ENCODE data around the gene FMN2. TPM values are rescaled to one million over a fixed set of nuclear protein-coding genes. Genes with fewer than 3 reads are reported as not detected.

FMN2 gene
- total RNA-seq, 1 experiment from 2014 or later, result 4.6 TPM

- DNase-seq (no peak), ATAC-seq (no peak)
- H3K27me3 ChIP-seq (ENCODE audit: low read length), result no peaks in the 10 kb centered on the region
- no peaks in the 10 kb centered on the region for H3F3A ChIP-seq (ENCODE audit: low read length, unreplicated experiment)
- H3K4me2 ChIP-seq (ENCODE audit: low read length), result no peak overlapping the region
- no peaks in the 10 kb centered on the region for H3K36me3 ChIP-seq (ENCODE audit: low read depth, low read length)
- no peak for TF ChIP-seq CTCF (conservative IDR thresholded peaks at IDR 0.05; ENCODE audit: low read depth, low read length)
- no peak for TF ChIP-seq EZH2phosphoT487 (IDR thresholded peaks at IDR 0.05; ENCODE audit: borderline replicate concordance, low read length)
- no peak for TF ChIP-seq EZH2 (IDR thresholded peaks at IDR 0.05; ENCODE audit: low read length, unreplicated experiment)
- peaks cover 4% of the 10 kb centered on the region; the same call in 1 of the 2 replicates for H4K20me1 ChIP-seq (ENCODE audit: low read length)
- BruUV-seq (replicated peaks), result no TSS peak
- no peak overlapping the region for H2AFZ ChIP-seq (ENCODE audit: low read length)
- no peak overlapping the region for H3K4me3 ChIP-seq (ENCODE audit: low read length)
- no peaks in the 10 kb centered on the region for H3K79me2 ChIP-seq (ENCODE audit: low read length)
- ChIA-PET CTCF (no interaction called here), POLR2A (ENCODE audit: unreplicated experiment) (no interaction called here)
- no peaks in the 10 kb centered on the region for H3K9me2 ChIP-seq (replicated peaks; ENCODE audit: low read length)
- H3K9me3 ChIP-seq (ENCODE audit: low read length), result no peaks in the 10 kb centered on the region
- peaks cover 8% of the 10 kb centered on the region; the same call in 1 of the 2 replicates for H3K4me1 ChIP-seq (ENCODE audit: insufficient read depth, low read length)
- no peak overlapping the region for H3K27ac ChIP-seq (ENCODE audit: low read length)
- no peak overlapping the region for H3K9ac ChIP-seq (ENCODE audit: low read length)
- intact Hi-C loops (cut with micrococcal nuclease), result no loop called here
Observed at GRCh38 chr1:240188139-240188538, 96.5 kb downstream of the FMN2 start.

- Histone ChIP-seq H3K27ac (ENCODE audit: low read length) (no peak overlapping the region), H4K20me1 (ENCODE audit: low read length) (peaks cover 4% of the 10 kb centered on the region; the same call in 1 of the 2 replicates), H2AFZ (ENCODE audit: low read length) (no peak overlapping the region), H3K9me2 (replicated peaks; ENCODE audit: low read length) (no peaks in the 10 kb centered on the region), H3K4me3 (ENCODE audit: low read length) (no peak overlapping the region), H3K4me1 (ENCODE audit: insufficient read depth, low read length) (peaks cover 8% of the 10 kb centered on the region; the same call in 1 of the 2 replicates), H3F3A (ENCODE audit: low read length, unreplicated experiment) (no peaks in the 10 kb centered on the region), H3K9me3 (ENCODE audit: low read length) (no peaks in the 10 kb centered on the region), H3K79me2 (ENCODE audit: low read length) (no peaks in the 10 kb centered on the region), H3K9ac (ENCODE audit: low read length) (no peak overlapping the region), H3K27me3 (ENCODE audit: low read length) (no peaks in the 10 kb centered on the region), H3K36me3 (ENCODE audit: low read depth, low read length) (no peaks in the 10 kb centered on the region), H3K4me2 (ENCODE audit: low read length) (no peak overlapping the region)
- TF ChIP-seq CTCF (conservative IDR thresholded peaks at IDR 0.05; ENCODE audit: low read depth, low read length) (peak; percentile 96), EZH2 (IDR thresholded peaks at IDR 0.05; ENCODE audit: low read length, unreplicated experiment) (no peak), EZH2phosphoT487 (IDR thresholded peaks at IDR 0.05; ENCODE audit: borderline replicate concordance, low read length) (no peak)
- DNase-seq, result peak; percentile 84
- POLR2A ChIA-PET (ENCODE audit: unreplicated experiment), result no interaction called here
- CTCF ChIA-PET, result interaction anchor here (0.6 to 1.0 kb wide), 5 partner anchors 25 to 804 kb away, joined by 3 to 8 read pairs (median 4); no protein-coding TSS in a partner anchor
- BruUV-seq (replicated peaks), result no TSS peak
- intact Hi-C loops (cut with micrococcal nuclease), result loop anchor here (1.0 kb wide), 2 partner anchors 162 to 238 kb away; no protein-coding TSS in a partner anchor
- ATAC-seq, result peak; percentile 34
Observed at GRCh38 chr1:240189386-240189989, 97.8 kb downstream of the FMN2 start.

GRCh38 chr1:240190881-240191401 is 99.3 kb downstream of the FMN2 start:
- Histone ChIP-seq H3K9me3 (ENCODE audit: low read length) (no peaks in the 10 kb centered on the region), H3K4me2 (ENCODE audit: low read length) (no peak overlapping the region), H3K4me1 (ENCODE audit: insufficient read depth, low read length) (peaks cover 8% of the 10 kb centered on the region; the same call in 1 of the 2 replicates), H2AFZ (ENCODE audit: low read length) (no peak overlapping the region), H3F3A (ENCODE audit: low read length, unreplicated experiment) (no peaks in the 10 kb centered on the region), H3K27ac (ENCODE audit: low read length) (no peak overlapping the region), H3K27me3 (ENCODE audit: low read length) (no peaks in the 10 kb centered on the region), H4K20me1 (ENCODE audit: low read length) (peaks cover 4% of the 10 kb centered on the region; the same call in 1 of the 2 replicates), H3K9me2 (replicated peaks; ENCODE audit: low read length) (no peaks in the 10 kb centered on the region), H3K4me3 (ENCODE audit: low read length) (no peak overlapping the region), H3K9ac (ENCODE audit: low read length) (no peak overlapping the region), H3K36me3 (ENCODE audit: low read depth, low read length) (no peaks in the 10 kb centered on the region), H3K79me2 (ENCODE audit: low read length) (no peaks in the 10 kb centered on the region)
- no TSS peak for BruUV-seq (replicated peaks)
- ChIA-PET POLR2A (ENCODE audit: unreplicated experiment) (no interaction called here), CTCF (no interaction called here)
- TF ChIP-seq EZH2 (IDR thresholded peaks at IDR 0.05; ENCODE audit: low read length, unreplicated experiment) (no peak), EZH2phosphoT487 (IDR thresholded peaks at IDR 0.05; ENCODE audit: borderline replicate concordance, low read length) (no peak), CTCF (conservative IDR thresholded peaks at IDR 0.05; ENCODE audit: low read depth, low read length) (peak; percentile 93)
- peak; percentile 93 for ATAC-seq
- peak; percentile 88 for DNase-seq
- intact Hi-C loops (cut with micrococcal nuclease), result loop anchor here (1.0 to 5.0 kb wide), 7 partner anchors 41 to 501 kb away; no protein-coding TSS in a partner anchor

All from PC-3 (cell line).